ENCODE data around the gene MRPL43.

Gene MRPL43

DNA sequence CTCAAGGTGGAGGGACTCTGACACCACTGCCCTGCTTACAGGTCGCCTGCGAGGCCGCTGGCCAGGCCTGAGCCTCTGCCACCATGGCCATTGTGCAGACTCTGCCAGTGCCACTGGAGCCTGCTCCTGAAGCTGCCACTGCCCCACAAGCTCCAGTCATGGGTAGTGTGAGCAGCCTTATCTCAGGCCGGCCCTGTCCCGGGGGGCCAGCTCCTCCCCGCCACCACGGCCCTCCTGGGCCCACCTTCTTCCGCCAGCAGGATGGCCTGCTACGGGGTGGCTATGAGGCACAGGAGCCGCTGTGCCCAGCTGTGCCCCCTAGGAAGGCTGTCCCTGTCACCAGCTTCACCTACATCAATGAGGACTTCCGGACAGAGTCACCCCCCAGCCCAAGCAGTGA lies 15.2 kb upstream of the MRPL43 start:
- DNase-seq: no peak

DNA sequence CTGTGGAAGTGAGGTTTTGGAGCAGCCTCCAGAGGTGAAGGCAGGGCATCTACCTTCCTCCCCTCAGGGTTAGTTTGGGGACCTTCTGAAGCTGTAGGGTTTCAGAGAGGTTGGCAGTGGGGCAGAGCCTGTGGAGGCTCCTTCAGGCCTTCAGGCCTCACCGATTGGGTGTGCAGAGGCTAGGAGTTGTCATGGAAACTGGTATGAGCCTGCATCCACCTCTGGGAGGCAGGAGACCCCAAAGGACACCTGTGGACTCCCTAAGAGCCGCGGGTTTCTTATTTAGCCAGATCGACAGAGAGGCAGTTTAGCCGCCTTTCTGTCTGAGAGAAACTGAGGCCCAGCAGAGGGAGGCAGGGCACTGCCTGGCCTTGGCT lies 14.3 kb upstream of the MRPL43 start:
- DNase-seq: no peak

DNA sequence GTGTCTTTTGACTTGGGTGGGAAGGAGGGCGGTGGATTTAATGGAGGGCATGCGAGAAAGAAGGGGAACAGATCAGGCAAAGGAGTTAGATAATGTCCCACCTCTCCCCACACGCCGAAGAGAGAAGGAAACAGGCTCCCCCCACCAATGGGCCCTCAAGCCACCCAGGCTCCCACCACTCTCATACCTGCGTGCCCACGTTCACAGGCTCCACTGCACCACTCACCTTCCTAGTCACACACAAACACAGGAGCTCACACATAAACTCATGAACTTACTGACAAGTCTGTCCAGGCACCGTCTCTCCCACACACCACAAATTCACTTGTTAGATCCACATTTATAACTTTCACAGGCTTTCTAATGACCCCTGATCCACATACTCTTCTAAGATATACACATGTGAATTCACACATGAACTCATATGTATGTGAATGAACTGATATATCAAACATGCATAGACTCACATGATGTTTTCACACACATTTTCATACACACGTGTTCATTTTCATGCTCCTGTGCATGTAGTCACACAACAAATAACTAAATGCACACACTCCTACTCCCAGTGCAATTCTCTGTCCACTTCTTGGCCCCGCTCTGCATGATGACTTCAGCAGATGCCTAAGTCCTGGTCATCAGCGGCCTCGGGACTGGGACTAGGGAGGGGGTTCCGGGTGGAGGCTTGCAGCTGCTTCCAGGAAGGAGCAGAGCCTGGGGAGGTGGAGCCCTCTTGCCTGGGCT lies 13.8 kb upstream of the MRPL43 start:
- peak; percentile 76 for DNase-seq

- DNase-seq: no peak
Measured at GRCh38 chr10:101000127-101000914, 13.0 kb upstream of the MRPL43 start.

GRCh38 chr10:100999742-101000126 lies 12.4 kb upstream of the MRPL43 start, which contains the start of gene LZTS2:
LZTS2 (plus strand) TSS chr10:100999808; CDS start chr10:101002539, 2,731 bp downstream.
- DNase-seq: no peak

GRCh38 chr10:100998991-100999741 lies 11.9 kb upstream of the MRPL43 start:
- DNase-seq: peak; percentile 74

GRCh38 chr10:100998183-100998990 lies 11.1 kb upstream of the MRPL43 start:
- peak; percentile 82 for DNase-seq

- peak; percentile 68 for DNase-seq
Measured at GRCh38 chr10:100997360-100998182, 10.3 kb upstream of the MRPL43 start.

DNA sequence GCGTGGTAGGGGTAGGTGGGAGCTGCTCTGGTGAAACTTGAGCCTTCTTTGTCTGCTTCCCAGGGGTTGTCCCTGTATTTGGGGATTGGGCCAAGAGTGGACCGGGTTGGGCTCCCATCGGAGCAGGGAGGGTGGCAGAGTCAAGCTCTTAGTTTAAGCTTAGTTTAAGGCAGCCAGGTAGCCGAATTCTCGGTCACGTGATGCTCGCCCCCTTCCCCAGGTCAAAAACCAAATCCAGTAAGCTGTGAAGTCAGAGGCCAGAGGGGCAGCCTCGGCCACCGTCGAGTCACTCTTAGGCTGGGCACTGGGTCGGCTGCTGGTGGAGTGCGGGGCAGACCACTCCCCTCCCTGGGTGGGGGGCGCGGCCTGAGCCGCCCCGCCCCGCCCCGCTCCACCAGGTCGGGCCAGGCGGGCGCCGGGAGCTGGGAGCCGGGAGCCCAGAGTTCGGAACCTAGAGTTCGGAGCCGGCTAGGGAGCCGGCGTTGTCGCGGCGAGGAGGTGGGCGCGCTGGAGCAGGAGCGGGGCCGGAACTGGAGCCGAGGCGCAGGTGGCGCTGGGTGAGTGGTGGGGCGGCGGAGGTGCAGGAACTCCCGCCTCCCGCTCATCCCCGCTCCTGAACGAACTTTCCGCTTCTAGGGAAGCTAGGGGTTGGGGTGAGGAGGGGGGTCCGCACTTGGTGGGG lies 9.5 kb upstream of the MRPL43 start:
- DNase-seq: no peak

DNA sequence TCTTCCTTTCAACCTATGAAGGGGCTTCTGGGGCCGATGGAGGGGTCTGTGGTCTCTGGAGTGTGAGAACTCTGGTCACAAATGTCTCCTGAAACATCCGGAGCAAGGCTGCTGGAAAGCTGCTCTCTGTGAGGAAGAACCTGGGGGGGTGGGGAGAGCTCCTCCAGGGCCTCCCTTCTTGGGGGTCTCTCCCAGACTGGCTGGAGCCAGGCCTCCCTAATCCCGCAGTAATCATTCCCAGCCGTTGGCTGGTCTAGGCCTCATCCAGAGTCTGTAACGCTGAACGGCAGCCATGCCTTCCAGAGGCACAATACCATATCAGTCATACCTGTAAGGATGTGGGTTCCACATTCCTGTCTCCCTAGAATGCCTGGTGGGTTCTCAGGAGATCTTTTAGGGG lies 7.9 kb upstream of the MRPL43 start:
- peak; percentile 52 for DNase-seq

DNA sequence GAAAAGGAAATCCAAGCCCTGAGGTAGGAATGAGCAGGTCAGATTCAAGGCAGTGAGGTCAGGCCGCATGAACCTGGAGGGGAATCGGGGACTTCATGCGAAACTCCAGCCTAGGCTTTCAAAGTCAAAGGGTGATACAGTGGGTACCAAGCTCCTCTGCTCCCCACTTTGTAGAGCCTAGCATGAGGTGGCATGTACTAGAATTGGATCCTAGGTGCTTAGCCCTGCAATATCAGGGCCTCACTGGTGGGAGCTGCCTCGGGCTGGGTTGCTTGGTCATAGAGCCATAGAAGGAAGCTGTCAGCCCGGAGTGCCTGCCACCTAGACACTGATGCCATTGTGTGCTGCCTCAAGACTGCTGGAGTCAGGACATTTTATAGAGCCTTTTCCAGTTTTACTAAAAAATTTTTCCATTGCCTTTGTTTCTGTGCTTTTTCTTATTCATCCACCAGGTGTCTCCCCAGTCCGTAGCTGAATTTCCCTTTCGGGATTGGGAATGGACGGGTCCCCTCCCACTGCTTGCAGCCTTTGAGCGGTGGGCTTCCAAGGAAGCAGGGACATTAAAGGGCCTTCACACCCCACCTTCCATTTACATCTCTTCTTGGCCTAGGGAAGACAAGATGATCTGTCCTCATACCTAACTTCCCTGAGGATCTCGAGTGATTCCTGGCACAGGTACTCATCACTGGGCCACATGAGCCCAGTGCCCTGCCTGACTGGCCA lies 6.8 kb upstream of the MRPL43 start:
- peak; percentile 47 for DNase-seq

GRCh38 chr10:100989088-100989487 lies 1.8 kb upstream of the MRPL43 start:
- no peak for DNase-seq

GRCh38 chr10:100988166-100988565 lies 869 bp upstream of the MRPL43 start:
- no peak for DNase-seq

DNA sequence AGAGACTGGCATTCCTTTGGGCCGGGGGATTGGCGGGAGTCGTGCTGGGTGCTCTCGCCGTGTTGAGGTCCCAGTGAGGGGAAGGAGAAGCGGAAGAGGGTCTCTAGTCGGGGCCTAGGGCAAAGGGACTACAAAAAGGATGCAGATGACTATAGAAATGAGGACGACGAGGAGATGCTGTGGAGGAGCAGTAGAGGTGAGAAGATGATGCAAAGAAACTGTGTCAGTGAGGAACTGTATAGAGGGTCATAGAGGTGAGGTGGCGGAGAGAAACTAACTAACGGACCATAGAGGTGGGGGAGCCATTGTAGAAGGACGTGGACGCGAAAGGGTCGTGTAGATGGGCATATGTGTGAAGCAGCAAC lies 370 bp upstream of the MRPL43 start:
- DNase-seq: no peak

- DNase-seq: no peak
Measured at GRCh38 chr10:100986623-100986951, 710 bp downstream of the MRPL43 start.

DNA sequence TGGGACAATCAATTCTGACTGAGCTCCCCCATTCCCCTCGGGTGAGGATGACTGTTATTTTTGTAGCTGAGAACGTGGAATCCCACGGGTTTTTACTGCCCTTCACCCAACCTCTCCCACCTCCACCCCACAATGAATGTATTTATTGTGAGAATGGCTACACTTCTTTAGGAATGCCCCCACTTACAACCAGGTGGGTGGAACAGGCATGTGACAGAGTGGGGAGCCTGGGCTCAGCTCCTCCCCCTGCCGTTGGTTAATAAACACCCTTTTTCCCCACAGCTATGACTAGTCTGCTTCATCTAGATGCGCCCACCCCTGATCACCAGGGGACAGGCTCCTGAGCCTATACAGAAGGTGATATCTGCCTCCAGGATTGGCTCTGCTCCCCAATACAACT lies 2.0 kb downstream of the MRPL43 start:
- DNase-seq: no peak

GRCh38 chr10:100984672-100985177 lies 2.6 kb downstream of the MRPL43 start:
- no peak for DNase-seq

DNA sequence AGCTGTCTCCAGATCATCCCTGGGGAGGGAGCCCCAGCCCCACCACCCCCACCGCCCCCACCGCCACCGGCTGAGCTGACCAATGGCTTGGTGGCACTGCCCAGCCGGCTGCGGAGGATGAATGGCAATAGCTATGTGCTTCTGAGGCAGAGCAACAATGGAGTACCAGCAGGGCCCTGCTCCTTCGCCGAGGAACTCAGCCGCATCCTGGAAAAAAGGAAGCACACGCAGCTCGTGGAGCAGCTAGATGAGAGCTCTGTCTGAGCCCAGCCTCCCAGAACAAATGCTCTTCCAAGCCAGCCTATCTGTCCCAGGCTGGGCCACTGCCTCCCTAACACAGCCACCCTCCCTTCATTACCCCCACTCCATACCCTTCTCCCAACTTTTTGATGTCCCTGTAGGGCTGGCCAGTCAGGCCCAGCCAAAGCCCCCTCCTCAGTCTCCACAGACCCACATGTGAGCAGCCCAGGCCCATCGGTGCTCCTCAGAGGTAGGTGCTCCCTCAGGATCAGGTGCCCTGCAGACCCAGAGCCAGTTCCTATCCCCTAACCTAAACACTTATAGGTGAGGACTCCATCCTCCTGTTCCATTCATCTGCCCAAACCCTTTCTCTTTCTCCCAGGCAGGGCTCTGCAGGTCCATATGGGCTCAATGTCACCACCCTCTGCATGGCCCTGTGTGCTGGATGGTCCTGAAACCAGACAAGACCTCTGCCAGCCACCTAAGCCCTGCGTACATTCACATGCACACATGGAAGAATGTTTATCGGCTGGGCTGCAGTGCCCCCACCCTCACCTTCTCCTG lies 3.2 kb downstream of the MRPL43 start:
- DNase-seq: no peak
